ENCODE measurements around the gene PBX2. TPM values are rescaled to one million over a fixed set of nuclear protein-coding genes. Genes with fewer than 3 reads are reported as not detected.
"Not testable (repeated sequence)": the region's sequence is repeated elsewhere in the genome, so short reads cannot be mapped to it uniquely, and the experiment has no call there.

The PBX2 gene
- total RNA-seq, 1 donor from 2014 or later, result 103 TPM

GRCh38 chr6:32187725-32188380 is 2.1 kb downstream of the PBX2 start:
- not testable (repeated sequence) for DNase-seq (ENCODE audit: low spot score)

GRCh38 chr6:32187009-32187709 is 2.8 kb downstream of the PBX2 start:
- DNase-seq (ENCODE audit: low spot score), result no peak

- DNase-seq (ENCODE audit: low spot score), result not testable (repeated sequence)
Measured at GRCh38 chr6:32186151-32186840, 3.7 kb downstream of the PBX2 start.

GRCh38 chr6:32185681-32186131 is 4.3 kb downstream of the PBX2 start:
- DNase-seq (ENCODE audit: low spot score), result peak; percentile 81

GRCh38 chr6:32184084-32184640 is 5.8 kb downstream of the PBX2 start, which contains the start of gene AGER:
Gene AGER (minus strand): TSS chr6:32184253. CDS start chr6:32184222, 31 bp downstream.
- DNase-seq (ENCODE audit: low spot score), result no peak

GRCh38 chr6:32183483-32184083 is 6.4 kb downstream of the PBX2 start:
- DNase-seq (ENCODE audit: low spot score), result no peak

- no peak for DNase-seq (ENCODE audit: low spot score)
Measured at GRCh38 chr6:32183030-32183429, 7.0 kb downstream of the PBX2 start.

GRCh38 chr6:32182555-32182981 is 7.4 kb downstream of the PBX2 start:
- no peak for DNase-seq (ENCODE audit: low spot score)

GRCh38 chr6:32181915-32182529 is 8.0 kb downstream of the PBX2 start:
- no peak for DNase-seq (ENCODE audit: low spot score)

GRCh38 chr6:32181148-32181702 is 8.8 kb downstream of the PBX2 start:
- DNase-seq (ENCODE audit: low spot score), result no peak

- DNase-seq (ENCODE audit: low spot score), result no peak
Measured at GRCh38 chr6:32179766-32180405, 10.1 kb downstream of the PBX2 start.

GRCh38 chr6:32178547-32179440 is 11.2 kb downstream of the PBX2 start:
- DNase-seq (ENCODE audit: low spot score), result no peak

GRCh38 chr6:32177788-32178546 is 12.0 kb downstream of the PBX2 start, which contains the start of gene RNF5:
Gene RNF5 (plus strand): TSS chr6:32178405. CDS start chr6:32178512, 107 bp downstream.
- DNase-seq (ENCODE audit: low spot score), result peak; percentile 98

- no peak for DNase-seq (ENCODE audit: low spot score)
Measured at GRCh38 chr6:32177183-32177787, 12.7 kb downstream of the PBX2 start.

GRCh38 chr6:32176476-32177182 is 13.4 kb downstream of the PBX2 start:
- no peak for DNase-seq (ENCODE audit: low spot score)

GRCh38 chr6:32175711-32176475 is 14.1 kb downstream of the PBX2 start, which contains the start of gene AGPAT1:
Gene AGPAT1 (minus strand): TSS chr6:32176084. CDS start chr6:32171496, 4,588 bp downstream.
- peak; percentile 98 for DNase-seq (ENCODE audit: low spot score)

- no peak for DNase-seq (ENCODE audit: low spot score)
Measured at GRCh38 chr6:32175322-32175710, 14.7 kb downstream of the PBX2 start.
